Right atrium auricular region (tissue), 2 donors: ENCODE measurements around the gene RNF144B. TPM values are rescaled to one million over a fixed set of nuclear protein-coding genes. Genes with fewer than 3 reads are reported as not detected.

ENCODE experiments used
- DNase-seq: peaks from one replicate; pipeline ENCODE4 v3.0.0-alpha.2; 2019; ENCODE audit warnings: low spot score
- H3K27ac ChIP-seq, 2 donors: fragments of 200-600 bp; sonication (generic); 1 replicate in 1 of 2; 2 replicates in 1 of 2; pipeline ENCODE4 v1.5.1; 2016 to 2019
- H3K27me3 ChIP-seq, 2 donors: fragments of 200-600 bp; sonication (generic); one replicate each; pipeline versions ENCODE4 v1.5.1 to v1.6.0; 2017 to 2019
- H3K36me3 ChIP-seq: fragments of 200-600 bp; sonication (generic); one replicate; pipeline ENCODE4 v1.5.1; 2016
- H3K4me1 ChIP-seq, 2 donors: fragments of 200-600 bp; sonication (generic); one replicate each; pipeline versions ENCODE4 v1.5.1 to v1.6.0; 2017 to 2019
- H3K4me3 ChIP-seq, 2 donors: fragments of 200-600 bp; sonication (generic); 1 replicate in 1 of 2; 2 replicates in 1 of 2; pipeline ENCODE4 v1.5.1; 2017 to 2019; ENCODE audit warnings: mild to moderate bottlenecking in 1 of 2, moderate library complexity in 1 of 2
- H3K9me3 ChIP-seq, 2 donors: fragments of 200-600 bp; sonication (generic); one replicate each; pipeline ENCODE4 v1.5.1; 2019
- CTCF ChIP-seq, 2 donors: fragments of 200-600 bp; sonication (generic); IDR thresholded peaks; one replicate each; pipeline ENCODE4 v1.5.1; 2019; ENCODE audit warnings: antibody characterized with exemption in 2 of 2
- total RNA-seq, 2 donors: library from RNA; depleted of rRNA; stranded (reverse); fragments of >200 nt; gene quantifications; one replicate each; pipeline ENCODE4 v1.1.0, GENCODE V29; 2016

Gene RNF144B
- total RNA-seq, 2 donors from 2014 or later: 8.1 to 14.2 TPM

DNA sequence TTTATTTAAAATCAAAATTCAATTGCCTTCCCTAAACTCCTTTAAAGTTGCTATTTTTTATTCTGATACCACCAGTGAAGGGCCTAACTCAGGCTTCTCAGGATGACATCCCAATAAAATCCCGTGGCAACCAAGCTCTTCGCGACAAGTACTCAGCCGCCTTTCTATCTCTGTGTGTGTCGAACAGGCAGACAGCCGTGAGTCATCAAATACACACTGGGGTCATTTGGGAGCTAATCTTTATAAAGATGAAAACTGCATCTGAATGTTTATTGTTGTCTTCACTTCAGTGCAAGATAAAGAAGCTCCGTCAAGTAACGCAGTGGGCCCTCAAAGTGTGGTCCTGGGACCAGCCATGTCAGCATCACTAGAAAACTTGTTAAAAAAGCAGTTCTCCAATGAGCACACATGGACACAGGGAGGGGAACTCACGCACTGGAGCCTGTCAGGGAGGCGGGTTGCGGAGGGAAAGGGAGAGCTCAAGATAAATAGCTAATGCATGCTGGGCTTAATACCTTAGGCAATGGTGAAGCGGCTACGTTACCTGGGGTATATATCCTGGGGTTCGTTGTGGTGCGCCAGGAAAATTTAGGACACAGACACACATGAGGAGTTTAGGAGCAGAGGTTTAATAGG lies 119.3 kb downstream of the RNF144B start:
- H3K27ac ChIP-seq: no peak overlapping the region
- H3K27me3 ChIP-seq: no peaks in the 10 kb centered on the region
- H3K36me3 ChIP-seq: no peaks in the 10 kb centered on the region
- DNase-seq: no peak
- no peak for TF ChIP-seq CTCF (IDR thresholded peaks at IDR 0.05)
- H3K4me3 ChIP-seq: no peak overlapping the region
- H3K9me3 ChIP-seq: no peaks in the 10 kb centered on the region
- H3K4me1 ChIP-seq: peaks cover 0 to 6% of the 10 kb centered on the region in 2 donors

DNA sequence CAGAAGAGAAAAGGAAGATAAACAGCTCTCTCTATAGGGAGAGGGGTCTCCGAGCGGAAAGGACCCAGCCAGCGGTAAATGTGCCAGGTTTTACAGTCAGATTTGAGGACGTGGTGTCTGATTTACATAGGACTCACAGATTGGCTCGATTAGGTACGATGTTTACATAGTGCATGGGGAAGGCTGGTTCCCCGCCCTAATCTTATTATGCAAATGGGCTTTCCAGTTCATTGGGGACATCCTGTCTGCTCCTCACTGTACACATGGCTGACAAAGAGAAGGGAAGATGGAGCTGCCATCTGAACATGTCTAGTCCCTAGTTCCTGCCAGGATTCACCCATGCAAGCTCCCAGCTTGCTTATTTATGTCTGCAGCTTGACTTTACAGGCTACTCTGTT lies 119.9 kb downstream of the RNF144B start:
- Histone ChIP-seq H3K4me1 (peaks cover 0 to 6% of the 10 kb centered on the region in 2 donors), H3K36me3 (no peaks in the 10 kb centered on the region), H3K27me3 (no peaks in the 10 kb centered on the region), H3K27ac (no peak overlapping the region), H3K4me3 (no peak overlapping the region), H3K9me3 (no peaks in the 10 kb centered on the region)
- no peak for TF ChIP-seq CTCF (IDR thresholded peaks at IDR 0.05)
- no peak for DNase-seq

GRCh38 chr6:18507561-18507960 lies 120.4 kb downstream of the RNF144B start:
- DNase-seq: no peak
- H3K4me3 ChIP-seq: no peak overlapping the region

GRCh38 chr6:18509871-18510643 lies 122.9 kb downstream of the RNF144B start:
- H3K4me1 ChIP-seq: no peaks in the 10 kb centered on the region
- no peak overlapping the region for H3K27ac ChIP-seq
- no peak for TF ChIP-seq CTCF (IDR thresholded peaks at IDR 0.05)
- no peaks in the 10 kb centered on the region for H3K27me3 ChIP-seq
- H3K4me3 ChIP-seq: no peak overlapping the region
- no peak for DNase-seq
- no peaks in the 10 kb centered on the region for H3K9me3 ChIP-seq
- no peaks in the 10 kb centered on the region for H3K36me3 ChIP-seq

More at GRCh38 chr6:18507561-18507960, 120.4 kb downstream of the RNF144B start:
- Histone ChIP-seq H3K36me3 (no peaks in the 10 kb centered on the region), H3K27ac (no peak overlapping the region), H3K9me3 (no peaks in the 10 kb centered on the region), H3K27me3 (no peaks in the 10 kb centered on the region), H3K4me1 (peaks cover 0 to 6% of the 10 kb centered on the region in 2 donors)
- no peak for TF ChIP-seq CTCF (IDR thresholded peaks at IDR 0.05)

- H3K27me3 ChIP-seq: no peaks in the 10 kb centered on the region
- no peaks in the 10 kb centered on the region for H3K9me3 ChIP-seq
- H3K4me1 ChIP-seq: no peaks in the 10 kb centered on the region
- TF ChIP-seq CTCF (IDR thresholded peaks at IDR 0.05): no peak
- H3K4me3 ChIP-seq: no peak overlapping the region
- H3K36me3 ChIP-seq: no peaks in the 10 kb centered on the region
- DNase-seq: no peak
- no peak overlapping the region for H3K27ac ChIP-seq
Measured at GRCh38 chr6:18510644-18511033, 123.5 kb downstream of the RNF144B start.
